Liver (tissue), 9 donors: ENCODE measurements around the gene THAP8. TPM values are rescaled to one million over a fixed set of nuclear protein-coding genes. Genes with fewer than 3 reads are reported as not detected.

Source experiments
- DNase-seq: peaks from one replicate; pipeline ENCODE4 v3.0.0-alpha.2; 2017; ENCODE audit warnings: low spot score
- H3K27ac ChIP-seq, 2 donors: one replicate each; pipeline ENCODE4 v1.7.0; 2013; ENCODE audit warnings: inconsistent platforms in 2 of 2, low read length in 2 of 2, control low read depth in 1 of 2, low read depth in 1 of 2, mild to moderate bottlenecking in 1 of 2
- H3K27me3 ChIP-seq, 4 donors: one replicate each; pipeline versions ENCODE4 v1.6.1 to v1.7.0; 2013; ENCODE audit warnings: low read length in 3 of 4, inconsistent platforms in 1 of 4, mild to moderate bottlenecking in 1 of 4, moderate library complexity in 1 of 4; ENCODE audit not compliant: control insufficient read depth in 4 of 4, insufficient read depth in 4 of 4
- H3K36me3 ChIP-seq, 4 donors: one replicate each; pipeline versions ENCODE4 v1.6.1 to v1.7.0; 2013; ENCODE audit warnings: low read length in 3 of 4, mild to moderate bottlenecking in 3 of 4, low read depth in 1 of 4, moderate library complexity in 1 of 4; ENCODE audit not compliant: control insufficient read depth in 4 of 4, insufficient read depth in 3 of 4
- H3K4me1 ChIP-seq, 4 donors: one replicate each; pipeline versions ENCODE4 v1.6.1 to v1.7.0; 2013; ENCODE audit warnings: low read length in 3 of 4, mild to moderate bottlenecking in 3 of 4, moderate library complexity in 1 of 4; ENCODE audit not compliant: control insufficient read depth in 4 of 4, insufficient read depth in 4 of 4
- H3K4me3 ChIP-seq, 3 donors: one replicate each; pipeline versions ENCODE4 v1.6.1 to v1.7.0; 2013; ENCODE audit warnings: low read length in 3 of 3, control low read depth in 1 of 3, low read depth in 1 of 3, mild to moderate bottlenecking in 1 of 3
- H3K9ac ChIP-seq, 2 donors: one replicate each; pipeline ENCODE4 v1.7.0; 2013; ENCODE audit warnings: low read length in 2 of 2, mild to moderate bottlenecking in 2 of 2, moderate library complexity in 2 of 2, control low read depth in 1 of 2, low read depth in 1 of 2
- H3K9me3 ChIP-seq, 4 donors: one replicate each; pipeline versions ENCODE4 v1.6.1 to v1.7.0; 2013; ENCODE audit warnings: low read length in 3 of 4; ENCODE audit not compliant: control insufficient read depth in 4 of 4
- ATF3 ChIP-seq: IDR thresholded peaks from 2 replicates; pipeline ENCODE4 v1.6.1; 2016; ENCODE audit warnings: antibody characterized with exemption
- CTCF ChIP-seq: fragments of 150-350 bp; IDR thresholded peaks from 2 replicates; pipeline ENCODE4 v1.5.1; 2017; ENCODE audit warnings: improper control_type of control experiment, low read depth, low read length; ENCODE audit not compliant: missing input control
- FOXA1 ChIP-seq: IDR thresholded peaks from 2 replicates; pipeline ENCODE4 v1.6.1; 2016; ENCODE audit warnings: antibody characterized with exemption
- FOXA2 ChIP-seq: IDR thresholded peaks from 2 replicates; pipeline ENCODE4 v1.6.1; 2016; ENCODE audit warnings: antibody characterized with exemption
- HNF4A ChIP-seq, 2 donors: conservative IDR thresholded peaks; 2 replicates each; pipeline ENCODE4 v1.6.1; 2016; ENCODE audit warnings: antibody characterized with exemption in 2 of 2, mild to moderate bottlenecking in 2 of 2
- HNF4G ChIP-seq: IDR thresholded peaks from 2 replicates; pipeline ENCODE4 v1.6.1; 2016; ENCODE audit warnings: antibody characterized with exemption
- RAD21 ChIP-seq, 2 donors: IDR thresholded peaks; 2 replicates each; pipeline ENCODE4 v1.6.1; 2016; ENCODE audit warnings: antibody characterized with exemption in 2 of 2, mild to moderate bottlenecking in 2 of 2
- REST ChIP-seq: IDR thresholded peaks from 2 replicates; pipeline ENCODE4 v1.6.1; 2016; ENCODE audit warnings: antibody characterized with exemption, mild to moderate bottlenecking
- RXRA ChIP-seq, 2 donors: IDR thresholded peaks; 2 replicates each; pipeline ENCODE4 v1.6.1; 2017 to 2018; ENCODE audit warnings: antibody characterized with exemption in 2 of 2, mild to moderate bottlenecking in 1 of 2
- SP1 ChIP-seq: IDR thresholded peaks from 2 replicates; pipeline ENCODE4 v1.6.1; 2018; ENCODE audit warnings: antibody characterized with exemption, mild to moderate bottlenecking
- TAF1 ChIP-seq: conservative IDR thresholded peaks from 2 replicates; pipeline ENCODE4 v1.6.1; 2016; ENCODE audit warnings: antibody characterized with exemption, mild to moderate bottlenecking
- ZBTB33 ChIP-seq: IDR thresholded peaks from 2 replicates; pipeline ENCODE4 v1.6.1; 2016; ENCODE audit warnings: antibody characterized with exemption
- WGBS: extraction: QIAGEN DNeasy Blood & Tissue Kit; methylation state at CpG from one replicate; pipeline ENCODE4 v1.1.7; 2013; 5-methylcytosine and 5-hydroxymethylcytosine counted together
- polyA plus RNA-seq, 2 donors: library from polyadenylated mRNA; stranded (reverse) in 1 of 2; unstranded in 1 of 2; fragments of 200-250 nt in 1 of 2; fragments of >200 nt in 1 of 2; fragmentation: Nextera tagmentation in 1 of 2; extraction: Ambion mirVana in 1 of 2; gene quantifications; one replicate each; pipeline versions ENCODE4 v1.2.1 to v1.2.3, GENCODE V29; 2013 to 2015
- total RNA-seq, 2 donors: library from RNA; depleted of rRNA; stranded (reverse); fragments of >200 nt; gene quantifications; one replicate each; pipeline ENCODE4 v1.2.3, GENCODE V29; 2014
- donor health status: healthy.
- donor health status: healthy.
- donor health status: healthy.
- donor health status: healthy.
- donor health status: healthy.

THAP8 gene
- total and polyA plus RNA-seq, 4 donors, result 1.8 to 4.4 (median 3.3) TPM

GRCh38 chr19:36079389-36079945, 25.4 kb upstream of the THAP8 start:
- H3K36me3 ChIP-seq, result peaks cover 0 to 2% (median 0%) of the 10 kb centered on the region in 4 donors
- no peaks in the 10 kb centered on the region for H3K9me3 ChIP-seq
- H3K9ac ChIP-seq, result no peak overlapping the region
- H3K27me3 ChIP-seq, result no peaks in the 10 kb centered on the region
- 90% methylated on average over 3 of the region's 3 CpGs for WGBS
- no peak overlapping the region for H3K27ac ChIP-seq
- no peaks in the 10 kb centered on the region for H3K4me1 ChIP-seq
- TF ChIP-seq HNF4A (conservative IDR thresholded peaks at IDR 0.05), result peak in 1 of 2 donors; percentile 10
- TF ChIP-seq RAD21 (IDR thresholded peaks at IDR 0.05), result no peak
- H3K4me3 ChIP-seq, result no peak overlapping the region
- no peak for DNase-seq

GRCh38 chr19:36073121-36073876, 19.2 kb upstream of the THAP8 start:
- TF ChIP-seq CTCF (no peak), ATF3 (no peak), ZBTB33 (no peak), RAD21 (IDR thresholded peaks at IDR 0.05) (no peak), FOXA2 (no peak), TAF1 (no peak), RXRA (IDR thresholded peaks at IDR 0.05) (no peak), SP1 (no peak), HNF4G (no peak), FOXA1 (no peak), REST (no peak)
- H3K9ac ChIP-seq, result no peak overlapping the region
- DNase-seq, result no peak
- H3K36me3 ChIP-seq, result no peaks in the 10 kb centered on the region
- H3K27me3 ChIP-seq, result no peaks in the 10 kb centered on the region
- no peak overlapping the region for H3K27ac ChIP-seq
- no peak overlapping the region for H3K4me3 ChIP-seq
- H3K4me1 ChIP-seq, result no peaks in the 10 kb centered on the region
- no peaks in the 10 kb centered on the region for H3K9me3 ChIP-seq
- 93% methylated on average over 10 of the region's 10 CpGs for WGBS
